HG02798 (cell line): ENCODE results near the gene NECAB2.

Experiments used
- ATAC-seq: cut with Tn5 transposase; IDR thresholded peaks from one replicate; pipeline ENCODE4 v1.9.1; 2021; ENCODE audit warnings: mild to moderate bottlenecking; ENCODE audit not compliant: unreplicated experiment, poor library complexity

NECAB2 gene

GRCh38 chr16:83963277-83964119, 4.5 kb upstream of the NECAB2 start:
- ATAC-seq, result no peak

- no peak for ATAC-seq
These were observed 3.2 kb upstream of the NECAB2 start for GRCh38 chr16:83964684-83965443.

GRCh38 chr16:83965444-83966152, 2.4 kb upstream of the NECAB2 start:
- ATAC-seq, result no peak

- no peak for ATAC-seq
These were observed 1.8 kb upstream of the NECAB2 start for GRCh38 chr16:83966153-83966696.

- ATAC-seq, result no peak
These were observed 953 bp upstream of the NECAB2 start for GRCh38 chr16:83967091-83967490.

GRCh38 chr16:83968306-83968851, 335 bp downstream of the NECAB2 start:
- ATAC-seq, result no peak

GRCh38 chr16:83968891-83969649, 1.0 kb downstream of the NECAB2 start:
- ATAC-seq, result no peak

- no peak for ATAC-seq
These were observed 1.9 kb downstream of the NECAB2 start for GRCh38 chr16:83969771-83970429.

GRCh38 chr16:83970430-83970815, 2.4 kb downstream of the NECAB2 start:
- ATAC-seq, result no peak

- no peak for ATAC-seq
These were observed 3.4 kb downstream of the NECAB2 start for GRCh38 chr16:83971165-83972130.

- no peak for ATAC-seq
These were observed 4.4 kb downstream of the NECAB2 start for GRCh38 chr16:83972256-83973008.

- no peak for ATAC-seq
These were observed 5.0 kb downstream of the NECAB2 start for GRCh38 chr16:83973077-83973476.

- ATAC-seq, result no peak
These were observed 5.7 kb downstream of the NECAB2 start for GRCh38 chr16:83973581-83974385.

GRCh38 chr16:83974475-83974874, 6.4 kb downstream of the NECAB2 start:
- no peak for ATAC-seq

GRCh38 chr16:83975590-83976260, 7.7 kb downstream of the NECAB2 start:
- ATAC-seq, result no peak
